ENCODE results near the gene TLL1. TPM values are rescaled to one million over a fixed set of nuclear protein-coding genes. Genes with fewer than 3 reads are reported as not detected.

The TLL1 gene
- total and polyA plus RNA-seq, 4 donors, result 1.2 to 6.9 (median 3.2) TPM

GRCh38 chr4:166064721-166065120 lies 191.7 kb downstream of the TLL1 start:
- Histone ChIP-seq H3K4me3 (ENCODE audit: low read depth, low read length) (no peak overlapping the region), H3K27me3 (ENCODE audit: control insufficient read depth, insufficient read depth, low read length) (no peaks in the 10 kb centered on the region), H3K36me3 (ENCODE audit: control insufficient read depth, insufficient read depth, low read length) (no peaks in the 10 kb centered on the region), H3K27ac (ENCODE audit: low read depth, low read length) (no peak overlapping the region), H3K4me1 (ENCODE audit: control insufficient read depth, insufficient read depth, low read length) (no peaks in the 10 kb centered on the region), H3K9me3 (ENCODE audit: control insufficient read depth, insufficient read depth, low read length) (no peaks in the 10 kb centered on the region)
- DNase-seq (ENCODE audit: low read depth in 4 of 6, low spot score in 6 of 6), result peak in 1 of 6 donors; percentile 44

GRCh38 chr4:166065324-166065723 lies 192.3 kb downstream of the TLL1 start:
- Histone ChIP-seq H3K36me3 (ENCODE audit: control insufficient read depth, insufficient read depth, low read length) (no peaks in the 10 kb centered on the region), H3K27ac (ENCODE audit: low read depth, low read length) (no peak overlapping the region), H3K27me3 (ENCODE audit: control insufficient read depth, insufficient read depth, low read length) (no peaks in the 10 kb centered on the region), H3K9me3 (ENCODE audit: control insufficient read depth, insufficient read depth, low read length) (no peaks in the 10 kb centered on the region), H3K4me1 (ENCODE audit: control insufficient read depth, insufficient read depth, low read length) (no peaks in the 10 kb centered on the region), H3K4me3 (ENCODE audit: low read depth, low read length) (no peak overlapping the region)
- no CpG with 5 or more reads among the region's 2 CpGs for WGBS (ENCODE audit: insufficient coverage)
- no peak for DNase-seq (ENCODE audit: low read depth in 4 of 6, low spot score in 6 of 6)

GRCh38 chr4:166066936-166067335 lies 193.9 kb downstream of the TLL1 start:
- Histone ChIP-seq H3K4me1 (ENCODE audit: control insufficient read depth, insufficient read depth, low read length) (no peaks in the 10 kb centered on the region), H3K4me3 (ENCODE audit: low read depth, low read length) (no peak overlapping the region), H3K27ac (ENCODE audit: low read depth, low read length) (no peak overlapping the region), H3K9me3 (ENCODE audit: control insufficient read depth, insufficient read depth, low read length) (no peaks in the 10 kb centered on the region), H3K27me3 (ENCODE audit: control insufficient read depth, insufficient read depth, low read length) (no peaks in the 10 kb centered on the region), H3K36me3 (ENCODE audit: control insufficient read depth, insufficient read depth, low read length) (no peaks in the 10 kb centered on the region)
- WGBS (ENCODE audit: insufficient coverage), result no CpG with 5 or more reads among the region's 1 CpG
- no peak for DNase-seq (ENCODE audit: low read depth in 4 of 6, low spot score in 6 of 6)

GRCh38 chr4:166067915-166068314 lies 194.9 kb downstream of the TLL1 start:
- no CpG with 5 or more reads among the region's 1 CpG for WGBS (ENCODE audit: insufficient coverage)
- H3K27ac ChIP-seq (ENCODE audit: low read depth, low read length), result no peak overlapping the region
- H3K4me3 ChIP-seq (ENCODE audit: low read depth, low read length), result no peak overlapping the region
- H3K4me1 ChIP-seq (ENCODE audit: control insufficient read depth, insufficient read depth, low read length), result no peaks in the 10 kb centered on the region
- H3K27me3 ChIP-seq (ENCODE audit: control insufficient read depth, insufficient read depth, low read length), result no peaks in the 10 kb centered on the region
- DNase-seq (ENCODE audit: low read depth in 4 of 6, low spot score in 6 of 6), result no peak
- H3K9me3 ChIP-seq (ENCODE audit: control insufficient read depth, insufficient read depth, low read length), result no peaks in the 10 kb centered on the region
- no peaks in the 10 kb centered on the region for H3K36me3 ChIP-seq (ENCODE audit: control insufficient read depth, insufficient read depth, low read length)

- H3K4me1 ChIP-seq (ENCODE audit: control insufficient read depth, insufficient read depth, low read length), result no peaks in the 10 kb centered on the region
- H3K9me3 ChIP-seq (ENCODE audit: control insufficient read depth, insufficient read depth, low read length), result no peaks in the 10 kb centered on the region
- H3K4me3 ChIP-seq (ENCODE audit: low read depth, low read length), result no peak overlapping the region
- no peaks in the 10 kb centered on the region for H3K27me3 ChIP-seq (ENCODE audit: control insufficient read depth, insufficient read depth, low read length)
- DNase-seq (ENCODE audit: low read depth in 4 of 6, low spot score in 6 of 6), result peak in 1 of 6 donors; percentile 48
- no peak overlapping the region for H3K27ac ChIP-seq (ENCODE audit: low read depth, low read length)
- WGBS (ENCODE audit: insufficient coverage), result 87% methylated on average over 3 of the region's 6 CpGs
- no peaks in the 10 kb centered on the region for H3K36me3 ChIP-seq (ENCODE audit: control insufficient read depth, insufficient read depth, low read length)
Observed at GRCh38 chr4:166073783-166074182, 200.7 kb downstream of the TLL1 start.

- Histone ChIP-seq H3K36me3 (ENCODE audit: control insufficient read depth, insufficient read depth, low read length) (no peaks in the 10 kb centered on the region), H3K27ac (ENCODE audit: low read depth, low read length) (no peak overlapping the region), H3K4me1 (ENCODE audit: control insufficient read depth, insufficient read depth, low read length) (no peaks in the 10 kb centered on the region), H3K27me3 (ENCODE audit: control insufficient read depth, insufficient read depth, low read length) (no peaks in the 10 kb centered on the region), H3K4me3 (ENCODE audit: low read depth, low read length) (no peak overlapping the region), H3K9me3 (ENCODE audit: control insufficient read depth, insufficient read depth, low read length) (no peaks in the 10 kb centered on the region)
- no peak for DNase-seq (ENCODE audit: low read depth in 4 of 6, low spot score in 6 of 6)
- WGBS (ENCODE audit: insufficient coverage), result no CpG with 5 or more reads among the region's 1 CpG
Observed at GRCh38 chr4:166075599-166075998, 202.6 kb downstream of the TLL1 start.

GRCh38 chr4:166077782-166078181 lies 204.7 kb downstream of the TLL1 start:
- Histone ChIP-seq H3K4me3 (ENCODE audit: low read depth, low read length) (no peak overlapping the region), H3K4me1 (ENCODE audit: control insufficient read depth, insufficient read depth, low read length) (no peaks in the 10 kb centered on the region), H3K27me3 (ENCODE audit: control insufficient read depth, insufficient read depth, low read length) (no peaks in the 10 kb centered on the region), H3K9me3 (ENCODE audit: control insufficient read depth, insufficient read depth, low read length) (no peaks in the 10 kb centered on the region), H3K36me3 (ENCODE audit: control insufficient read depth, insufficient read depth, low read length) (no peaks in the 10 kb centered on the region), H3K27ac (ENCODE audit: low read depth, low read length) (no peak overlapping the region)
- DNase-seq (ENCODE audit: low read depth in 4 of 6, low spot score in 6 of 6), result peak in 1 of 6 donors; percentile 30
- WGBS (ENCODE audit: insufficient coverage), result no CpG with 5 or more reads among the region's 4 CpGs

- no peak for DNase-seq (ENCODE audit: low read depth in 4 of 6, low spot score in 6 of 6)
- Histone ChIP-seq H3K27me3 (ENCODE audit: control insufficient read depth, insufficient read depth, low read length) (no peaks in the 10 kb centered on the region), H3K27ac (ENCODE audit: low read depth, low read length) (no peak overlapping the region), H3K4me1 (ENCODE audit: control insufficient read depth, insufficient read depth, low read length) (no peaks in the 10 kb centered on the region), H3K4me3 (ENCODE audit: low read depth, low read length) (no peak overlapping the region), H3K9me3 (ENCODE audit: control insufficient read depth, insufficient read depth, low read length) (no peaks in the 10 kb centered on the region), H3K36me3 (ENCODE audit: control insufficient read depth, insufficient read depth, low read length) (no peaks in the 10 kb centered on the region)
- WGBS (ENCODE audit: insufficient coverage), result no CpG with 5 or more reads among the region's 3 CpGs
Observed at GRCh38 chr4:166078383-166078782, 205.3 kb downstream of the TLL1 start.

- Histone ChIP-seq H3K36me3 (ENCODE audit: control insufficient read depth, insufficient read depth, low read length) (no peaks in the 10 kb centered on the region), H3K27me3 (ENCODE audit: control insufficient read depth, insufficient read depth, low read length) (no peaks in the 10 kb centered on the region), H3K27ac (ENCODE audit: low read depth, low read length) (no peak overlapping the region), H3K4me1 (ENCODE audit: control insufficient read depth, insufficient read depth, low read length) (no peaks in the 10 kb centered on the region), H3K9me3 (ENCODE audit: control insufficient read depth, insufficient read depth, low read length) (no peaks in the 10 kb centered on the region), H3K4me3 (ENCODE audit: low read depth, low read length) (no peak overlapping the region)
- WGBS (ENCODE audit: insufficient coverage), result no CpG with 5 or more reads among the region's 2 CpGs
- DNase-seq (ENCODE audit: low read depth in 4 of 6, low spot score in 6 of 6), result no peak
Observed at GRCh38 chr4:166078955-166079354, 205.9 kb downstream of the TLL1 start.

GRCh38 chr4:166087569-166087968 lies 214.5 kb downstream of the TLL1 start:
- no peak for DNase-seq (ENCODE audit: low read depth in 4 of 6, low spot score in 6 of 6)
- Histone ChIP-seq H3K9me3 (ENCODE audit: control insufficient read depth, insufficient read depth, low read length) (no peaks in the 10 kb centered on the region), H3K36me3 (ENCODE audit: control insufficient read depth, insufficient read depth, low read length) (no peaks in the 10 kb centered on the region), H3K27me3 (ENCODE audit: control insufficient read depth, insufficient read depth, low read length) (no peaks in the 10 kb centered on the region), H3K4me3 (ENCODE audit: low read depth, low read length) (no peak overlapping the region), H3K4me1 (ENCODE audit: control insufficient read depth, insufficient read depth, low read length) (no peaks in the 10 kb centered on the region), H3K27ac (ENCODE audit: low read depth, low read length) (no peak overlapping the region)
- no CpG with 5 or more reads among the region's 2 CpGs for WGBS (ENCODE audit: insufficient coverage)
